Fibroblast of the aortic adventitia (primary cell): ENCODE data around the gene CACNA1G. TPM values are rescaled to one million over a fixed set of nuclear protein-coding genes. Genes with fewer than 3 reads are reported as not detected.

ENCODE experiments used
- DNase-seq: peaks from one replicate; pipeline ENCODE4 v3.0.0-alpha.2; 2010; ENCODE audit warnings: low read depth
- H3K4me3 ChIP-seq: 2 replicates; pipeline ENCODE4 v1.5.1; 2011; ENCODE audit warnings: low read depth, mild to moderate bottlenecking, control low read depth, low read length, moderate library complexity
- CTCF ChIP-seq: IDR thresholded peaks from 2 replicates; pipeline ENCODE4 v1.5.1; 2011; ENCODE audit warnings: mild to moderate bottlenecking, low read length, control low read depth, inconsistent platforms; ENCODE audit not compliant: insufficient read depth
- total RNA-seq: library from RNA; depleted of rRNA; stranded (reverse); fragments of >200 nt; gene quantifications from 2 replicates; pipeline ENCODE4 v1.2.3, GENCODE V29; 2012; ENCODE audit warnings: low replicate concordance

Gene CACNA1G
- total RNA-seq, 1 donor = 1.8 TPM

- no peak for TF ChIP-seq CTCF
- no peak overlapping the region for H3K4me3 ChIP-seq
- DNase-seq = no peak
Measured at GRCh38 chr17:50584749-50585148, 24.2 kb downstream of the CACNA1G start.

GRCh38 chr17:50585346-50585745 lies 24.8 kb downstream of the CACNA1G start:
- H3K4me3 ChIP-seq = no peak overlapping the region
- TF ChIP-seq CTCF = no peak

GRCh38 chr17:50585891-50586290 lies 25.4 kb downstream of the CACNA1G start:
- no peak for DNase-seq
- TF ChIP-seq CTCF = no peak
- H3K4me3 ChIP-seq = no peak overlapping the region

More at GRCh38 chr17:50585346-50585745, 24.8 kb downstream of the CACNA1G start:
- DNase-seq = no peak

- no peak for TF ChIP-seq CTCF
- H3K4me3 ChIP-seq = no peak overlapping the region
- no peak for DNase-seq
Measured at GRCh38 chr17:50586421-50587247, 26.1 kb downstream of the CACNA1G start.

GRCh38 chr17:50587571-50587970 lies 27.1 kb downstream of the CACNA1G start:
- H3K4me3 ChIP-seq = no peak overlapping the region
- no peak for TF ChIP-seq CTCF
- no peak for DNase-seq

GRCh38 chr17:50588391-50589049 lies 28.0 kb downstream of the CACNA1G start:
- no peak for TF ChIP-seq CTCF
- no peak overlapping the region for H3K4me3 ChIP-seq
- no peak for DNase-seq
